Fibroblast of skin of right quadriceps (primary cell): ENCODE results near the gene SASH1.
"Not testable (repeated sequence)": the region's sequence is repeated elsewhere in the genome, so short reads cannot be mapped to it uniquely, and the experiment has no call there.

ENCODE experiments used
- DNase-seq: peaks from one replicate; pipeline ENCODE4 v3.0.0-alpha.2; 2013

The SASH1 gene

GRCh38 chr6:148374040-148374774 is 31.6 kb downstream of the SASH1 start:
- DNase-seq: no peak

GRCh38 chr6:148375401-148375800 is 32.8 kb downstream of the SASH1 start:
- DNase-seq: no peak

GRCh38 chr6:148379481-148379880 is 36.8 kb downstream of the SASH1 start:
- no peak for DNase-seq

GRCh38 chr6:148379966-148380713 is 37.5 kb downstream of the SASH1 start:
- DNase-seq: peak; percentile 51

- DNase-seq: not testable (repeated sequence)
These were observed 39.4 kb downstream of the SASH1 start for GRCh38 chr6:148382051-148382450.

GRCh38 chr6:148382861-148383260 is 40.2 kb downstream of the SASH1 start:
- no peak for DNase-seq

- DNase-seq: no peak
These were observed 41.2 kb downstream of the SASH1 start for GRCh38 chr6:148383658-148384368.

GRCh38 chr6:148385379-148385778 is 42.7 kb downstream of the SASH1 start:
- DNase-seq: no peak

GRCh38 chr6:148388521-148388920 is 45.9 kb downstream of the SASH1 start:
- no peak for DNase-seq

- DNase-seq: no peak
These were observed 46.4 kb downstream of the SASH1 start for GRCh38 chr6:148389086-148389485.

GRCh38 chr6:148389917-148390316 is 47.3 kb downstream of the SASH1 start:
- DNase-seq: no peak

GRCh38 chr6:148392127-148392526 is 49.5 kb downstream of the SASH1 start:
- not testable (repeated sequence) for DNase-seq

GRCh38 chr6:148392671-148393070 is 50.0 kb downstream of the SASH1 start:
- DNase-seq: peak; percentile 45

- DNase-seq: no peak
These were observed 53.0 kb downstream of the SASH1 start for GRCh38 chr6:148395583-148396101.

GRCh38 chr6:148396411-148396810 is 53.8 kb downstream of the SASH1 start:
- DNase-seq: no peak

GRCh38 chr6:148396926-148397325 is 54.3 kb downstream of the SASH1 start:
- no peak for DNase-seq

GRCh38 chr6:148398244-148398643 is 55.6 kb downstream of the SASH1 start:
- DNase-seq: no peak

GRCh38 chr6:148398678-148399077 is 56.0 kb downstream of the SASH1 start:
- DNase-seq: no peak

GRCh38 chr6:148401571-148401970 is 58.9 kb downstream of the SASH1 start:
- DNase-seq: no peak

GRCh38 chr6:148404456-148405054 is 61.9 kb downstream of the SASH1 start:
- DNase-seq: no peak

- DNase-seq: no peak
These were observed 63.3 kb downstream of the SASH1 start for GRCh38 chr6:148405894-148406293.

- no peak for DNase-seq
These were observed 64.1 kb downstream of the SASH1 start for GRCh38 chr6:148406579-148407371.
